ENCODE data around the gene AOAH.
"Not testable (repeated sequence)": the region's sequence is repeated elsewhere in the genome, so short reads cannot be mapped to it uniquely, and the experiment has no call there.

AOAH gene

DNA sequence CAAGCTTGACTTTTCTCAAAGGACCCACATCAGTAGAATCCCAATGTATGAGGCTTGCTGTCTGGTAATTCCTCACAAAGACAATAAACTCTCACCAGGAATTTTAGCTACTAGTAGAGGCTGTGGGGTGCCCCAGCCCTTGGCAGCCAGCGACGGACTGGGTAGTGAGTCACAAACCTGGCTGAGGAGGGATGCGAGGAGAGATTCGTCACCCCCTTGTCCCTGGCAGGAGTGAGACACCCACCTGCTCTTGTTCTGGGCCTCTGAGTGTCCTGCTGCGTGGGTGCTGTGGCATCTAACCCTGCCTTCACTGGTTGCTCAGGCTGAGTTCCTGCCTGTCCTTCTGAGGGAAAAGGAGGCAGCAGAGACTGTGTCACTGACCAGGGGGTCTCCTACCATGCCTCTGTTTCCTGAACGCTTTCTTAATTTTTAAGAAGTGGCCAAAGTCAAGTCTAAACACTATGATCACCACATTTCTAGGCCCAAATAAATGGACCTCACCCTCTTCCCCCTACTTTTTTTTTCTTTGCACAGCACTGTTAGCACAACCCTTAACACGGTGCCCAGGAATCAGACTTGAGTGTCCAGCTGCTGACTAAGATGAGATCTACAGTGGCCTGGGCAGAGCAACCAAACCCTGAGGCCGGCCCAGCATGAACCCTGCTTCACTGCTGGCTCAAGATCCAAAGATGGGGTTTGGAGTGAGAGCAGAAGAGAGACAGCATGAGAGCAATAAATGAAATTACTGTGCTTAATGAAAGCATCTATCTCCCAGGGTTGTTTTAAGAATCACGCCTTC is 188.2 kb downstream of the AOAH start:
- no peak for DNase-seq

DNA sequence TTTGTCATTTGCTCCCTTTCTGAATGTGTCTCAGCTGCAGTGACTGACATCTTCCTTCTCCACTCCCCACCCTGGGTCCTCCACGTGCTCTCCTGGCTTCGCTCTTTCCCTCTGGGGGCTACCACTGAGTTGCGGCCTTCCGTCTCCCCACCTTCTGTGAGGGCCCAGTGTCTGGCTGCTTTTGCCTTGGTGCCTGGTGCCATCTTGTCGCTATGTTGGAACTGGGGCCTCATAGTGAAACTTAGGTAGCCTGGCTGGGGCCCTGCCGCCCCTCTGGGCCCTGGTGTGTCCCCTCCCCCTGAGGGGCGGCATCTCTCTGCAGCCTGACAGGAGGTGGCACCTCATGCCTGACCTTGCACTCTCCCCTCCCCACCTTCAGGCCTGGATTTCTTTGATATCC is 190.6 kb downstream of the AOAH start:
- no peak for DNase-seq

DNA sequence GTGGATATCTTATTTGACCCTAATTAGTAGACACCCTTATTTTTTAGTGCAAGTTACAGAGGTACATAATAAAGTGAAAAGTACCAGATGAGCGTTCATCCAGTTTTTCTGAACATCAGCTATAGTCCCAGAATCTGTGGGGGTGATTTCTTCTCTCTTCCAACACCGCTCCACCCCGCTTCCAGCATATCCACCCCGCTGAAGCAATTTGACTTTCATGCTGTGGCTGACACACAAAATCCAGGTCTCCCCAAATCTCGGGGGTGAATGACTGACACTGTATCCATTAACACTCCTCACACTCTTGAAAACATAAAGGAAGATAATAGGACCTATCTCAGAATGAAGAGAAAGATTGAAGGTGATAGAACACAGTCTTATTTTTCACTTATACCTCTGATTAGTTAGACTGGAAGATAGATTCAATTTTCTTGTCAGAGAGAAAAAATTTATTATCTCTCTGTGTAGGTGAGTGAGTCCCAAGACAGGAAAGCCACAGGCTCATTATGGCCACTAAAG is 191.3 kb downstream of the AOAH start:
- DNase-seq, result no peak

DNA sequence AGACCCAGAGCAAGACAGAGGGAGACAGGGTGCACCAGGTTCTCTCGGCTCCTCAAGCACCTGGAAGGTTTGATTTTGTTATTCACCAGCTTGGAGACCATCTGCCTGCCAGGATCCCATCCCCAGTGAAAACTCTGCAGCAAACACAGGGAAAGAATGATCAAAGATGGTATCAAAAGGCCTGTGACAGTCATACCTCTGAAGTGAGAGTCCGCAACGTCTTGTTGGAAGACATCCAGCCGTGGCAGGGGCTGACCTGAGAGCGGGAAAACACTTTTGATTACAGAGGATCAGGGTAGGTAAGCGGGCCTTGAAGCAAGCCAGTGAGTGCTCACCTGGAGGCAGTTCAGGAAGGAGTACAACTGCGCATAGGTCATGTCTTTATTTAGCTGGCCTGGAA is 192.3 kb downstream of the AOAH start:
- no peak for DNase-seq

DNA sequence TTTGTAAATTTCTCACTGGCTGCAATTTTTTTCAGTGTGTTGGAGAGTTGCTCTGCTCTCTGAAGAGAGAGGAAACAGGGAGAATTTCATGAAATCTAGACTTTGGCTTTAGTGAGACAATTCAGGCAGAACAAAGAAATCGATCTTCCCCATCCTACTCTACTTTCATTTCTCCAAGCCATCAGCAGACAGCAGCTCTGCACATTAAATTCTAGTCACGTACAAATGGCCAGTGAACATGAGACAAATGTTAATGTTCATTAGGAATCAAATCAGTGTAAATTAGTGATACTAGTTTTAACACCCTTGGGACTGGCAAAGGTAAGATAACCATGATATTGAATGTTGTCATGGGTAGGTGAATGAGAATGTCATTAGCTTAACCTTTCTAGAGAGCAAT is 193.8 kb downstream of the AOAH start:
- no peak for DNase-seq

DNA sequence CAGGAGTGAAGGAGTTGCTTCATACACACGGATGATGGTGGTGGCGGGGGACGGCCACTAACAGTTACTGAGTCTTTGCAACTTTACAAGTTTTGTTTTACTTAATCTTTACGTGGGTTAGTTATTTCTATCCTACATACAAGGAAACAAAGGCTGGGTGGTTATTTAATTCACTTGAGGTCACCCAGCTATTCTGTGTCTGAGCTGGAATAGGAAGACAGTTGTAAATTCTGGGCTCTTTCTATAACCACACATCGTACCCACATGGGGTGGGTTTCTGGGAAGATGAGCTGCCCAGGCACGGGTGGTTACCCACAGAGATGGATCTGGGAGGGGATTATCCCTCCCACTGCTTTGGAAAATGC is 196.8 kb downstream of the AOAH start:
- DNase-seq, result no peak

DNA sequence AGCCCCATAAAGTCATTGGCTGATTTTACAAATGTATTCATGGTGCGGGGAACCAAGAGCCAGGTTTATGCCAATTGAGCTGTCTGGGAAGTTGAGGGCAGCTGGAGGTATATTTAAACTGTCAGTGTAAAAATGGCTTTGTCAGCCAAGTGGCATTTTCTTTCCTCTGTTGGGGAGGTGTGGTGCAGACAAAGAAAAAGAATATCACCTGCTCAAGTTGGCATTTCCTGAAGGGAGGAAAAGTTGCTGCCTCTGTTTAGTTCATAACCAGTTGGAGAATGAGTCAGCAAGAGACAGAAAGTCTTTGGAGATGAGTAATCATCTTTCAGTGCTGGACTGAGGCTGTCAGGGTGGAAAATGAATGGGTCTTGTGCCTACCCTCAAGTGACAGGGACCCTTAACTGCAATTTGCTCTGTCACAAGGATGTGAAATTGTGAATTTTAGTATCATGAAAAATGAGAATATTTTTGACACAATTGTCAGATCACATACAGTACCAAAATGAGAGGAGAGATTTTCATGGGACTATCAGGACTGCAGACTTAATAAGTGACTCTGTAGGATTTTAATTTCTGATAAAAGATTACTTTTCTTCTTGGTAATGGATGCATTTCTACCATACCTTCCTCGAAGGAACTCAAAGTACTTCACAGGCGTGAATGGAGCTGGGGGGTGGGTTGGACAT is 197.3 kb downstream of the AOAH start:
- no peak for DNase-seq

DNA sequence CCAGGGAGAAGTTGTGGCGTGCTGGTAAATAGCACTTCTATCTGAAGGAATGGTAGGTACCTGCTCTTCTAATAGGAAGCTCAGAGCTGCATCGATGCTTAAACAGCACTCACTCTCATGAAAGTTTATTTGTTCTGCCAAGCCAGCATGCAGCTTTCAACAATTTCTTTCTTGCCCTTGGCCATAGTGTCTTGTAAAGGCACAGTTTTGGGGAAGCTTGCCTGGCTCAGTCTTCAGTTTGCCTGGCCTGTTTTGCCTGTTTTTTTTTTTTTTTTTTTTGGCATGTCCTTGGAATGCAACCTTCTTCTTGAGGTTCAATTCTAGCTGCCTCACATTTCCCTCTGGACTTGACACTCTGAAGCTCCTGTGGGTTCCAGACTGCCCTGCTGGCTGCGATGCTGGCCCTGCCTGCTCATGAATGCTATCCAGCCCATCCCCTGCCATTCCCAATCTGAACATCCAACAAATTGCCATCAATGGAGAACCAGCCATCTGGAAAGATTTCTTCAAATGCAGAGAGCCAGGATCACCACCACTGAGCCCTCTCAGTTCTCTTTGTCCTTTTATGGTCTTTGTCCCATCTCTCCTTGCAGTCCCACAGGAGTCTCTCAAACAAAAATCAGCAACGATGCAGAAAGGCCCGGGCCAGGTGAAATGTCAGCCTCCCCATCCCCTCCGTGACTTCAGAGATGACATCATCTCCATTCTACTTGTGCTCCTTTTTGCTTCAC is 200.8 kb downstream of the AOAH start:
- no peak for DNase-seq

DNA sequence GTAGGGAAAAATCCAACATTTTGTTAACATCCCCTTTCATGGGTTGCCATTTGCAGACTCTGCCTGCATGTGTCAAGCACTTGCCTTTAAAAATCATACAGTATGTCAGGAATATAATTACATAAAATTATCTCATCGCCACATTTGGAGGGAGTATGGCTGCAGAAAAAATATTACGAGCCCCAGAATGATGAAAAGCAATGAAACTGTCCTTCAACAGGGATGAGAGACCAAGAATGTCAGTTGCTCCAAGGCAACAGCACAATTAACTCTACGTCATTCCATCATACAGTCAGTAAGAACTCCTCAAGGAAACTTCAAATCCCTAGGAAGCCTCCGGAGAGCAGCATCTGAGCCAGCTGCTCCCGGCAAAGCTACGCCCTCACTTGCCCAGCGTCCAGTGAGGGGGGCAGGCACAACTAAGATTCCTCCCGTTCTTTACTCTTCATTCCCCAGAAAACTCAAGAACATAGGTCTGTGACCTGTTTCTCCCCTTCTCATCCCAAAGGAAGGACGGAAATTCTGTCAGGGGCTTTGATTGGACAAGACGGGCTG is 201.8 kb downstream of the AOAH start:
- no peak for DNase-seq

DNA sequence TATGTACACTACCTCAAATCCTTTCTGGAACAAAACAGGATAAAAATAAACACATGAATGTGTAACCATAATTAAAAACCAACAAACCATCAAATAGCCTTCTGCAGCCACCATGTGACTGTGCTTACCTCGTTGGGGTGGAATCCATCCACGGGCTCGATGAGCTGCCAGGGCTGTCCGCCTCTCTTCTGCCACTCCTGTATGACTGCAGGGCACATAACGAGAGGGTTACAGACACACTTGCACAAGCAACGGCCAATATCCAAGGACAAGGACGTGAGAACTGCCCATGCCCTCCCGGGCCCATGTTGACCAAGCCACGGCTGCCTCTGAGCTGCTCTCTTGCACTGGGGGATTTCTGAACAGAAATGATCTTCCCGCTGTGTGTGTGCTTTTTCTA is 202.4 kb downstream of the AOAH start:
- DNase-seq, result no peak

DNA sequence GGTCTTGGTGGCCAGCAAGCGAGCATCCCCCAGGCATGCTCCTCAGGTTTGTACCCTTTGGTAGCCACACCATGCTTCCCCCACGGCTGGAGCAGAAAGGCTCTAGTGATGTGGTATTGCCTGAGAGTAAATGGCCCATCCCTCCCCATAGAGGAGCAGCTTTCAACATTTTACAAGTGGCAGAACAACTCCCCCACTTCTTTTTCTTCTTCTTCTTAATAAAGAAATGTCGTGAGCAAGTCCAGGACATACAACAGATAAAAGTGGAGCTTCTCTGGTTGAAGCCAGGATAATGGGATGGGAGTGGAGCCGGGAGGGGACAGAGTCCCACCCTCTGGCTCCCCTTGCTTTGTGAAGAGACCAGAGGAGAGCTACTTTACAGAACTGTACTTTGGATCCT is 203.2 kb downstream of the AOAH start:
- no peak for DNase-seq

DNA sequence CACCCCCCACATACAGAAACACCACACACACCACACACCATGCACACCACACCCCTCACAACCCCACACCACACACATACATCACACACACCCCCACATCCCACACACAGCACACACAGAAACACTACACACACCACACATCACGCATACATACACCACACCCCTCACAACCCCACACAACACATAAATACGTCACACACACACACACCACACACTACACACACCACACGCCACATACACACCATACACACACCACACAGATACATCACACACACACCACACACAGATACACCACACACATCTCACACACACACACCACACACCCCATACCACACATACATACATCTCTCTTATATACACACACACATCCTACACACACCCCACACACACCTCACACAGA is 208.4 kb downstream of the AOAH start:
- no peak for DNase-seq

DNA sequence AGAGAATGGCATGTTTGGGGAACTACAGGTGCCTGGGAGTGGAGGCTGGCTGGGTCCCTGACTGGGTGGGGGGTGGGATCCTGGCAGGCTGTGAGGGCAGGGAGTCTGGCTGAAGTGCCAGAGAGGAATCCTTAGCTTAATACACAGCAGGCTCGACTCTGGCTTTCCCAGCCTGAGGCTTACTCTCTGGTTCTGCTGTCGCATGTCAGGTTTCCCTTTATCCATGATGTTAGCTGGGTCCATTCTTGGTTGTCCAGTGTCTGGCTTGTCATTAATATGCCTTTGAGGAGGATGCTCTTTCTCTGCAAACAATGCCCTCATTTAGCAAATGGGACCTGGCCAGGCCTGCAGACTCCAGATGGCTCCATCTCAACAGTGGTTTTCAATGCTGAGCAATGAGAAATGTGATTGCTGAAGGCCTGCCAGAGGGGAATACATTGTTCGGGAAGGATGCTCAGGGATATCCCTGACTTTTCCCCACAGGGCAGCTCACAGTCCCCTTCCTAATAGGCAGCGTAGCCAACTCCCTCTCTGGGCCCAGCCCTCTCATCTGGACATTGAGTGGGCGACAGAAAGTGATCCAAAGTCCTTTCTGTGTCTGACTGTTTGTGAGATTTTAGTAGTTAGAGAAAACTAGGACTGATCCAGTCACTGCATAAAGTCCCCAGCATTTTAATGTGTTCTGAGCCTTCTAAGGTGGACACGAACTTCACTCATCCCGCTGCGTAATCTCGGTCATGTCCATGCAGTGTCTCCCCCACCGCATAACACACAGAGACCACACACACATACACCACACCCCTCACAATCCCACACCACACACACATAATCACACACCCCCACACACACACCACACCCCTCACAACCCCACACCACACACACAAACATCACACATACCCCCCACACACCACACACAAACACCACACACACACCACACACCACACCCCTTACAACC is 209.7 kb downstream of the AOAH start:
- DNase-seq, result no peak

DNA sequence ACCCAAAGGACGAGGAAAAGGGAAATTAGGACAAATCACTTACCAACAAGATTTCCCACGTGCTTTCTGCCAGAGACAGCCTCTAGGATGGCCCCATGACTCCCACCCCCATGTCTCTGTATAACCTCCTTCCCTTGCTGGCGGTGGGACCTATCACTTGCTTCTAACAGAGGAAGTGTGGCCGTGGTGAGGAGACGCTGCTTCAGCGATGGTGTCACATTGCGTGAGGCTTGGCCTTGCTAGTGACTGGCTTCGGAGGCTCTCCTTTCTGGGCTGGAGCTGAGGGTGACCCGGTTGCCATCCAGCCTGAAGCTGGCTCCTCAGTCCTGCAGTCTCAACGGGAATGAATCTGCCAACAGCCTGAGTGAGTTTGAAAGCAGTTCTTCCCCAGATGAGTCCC is 210.9 kb downstream of the AOAH start:
- no peak for DNase-seq

DNA sequence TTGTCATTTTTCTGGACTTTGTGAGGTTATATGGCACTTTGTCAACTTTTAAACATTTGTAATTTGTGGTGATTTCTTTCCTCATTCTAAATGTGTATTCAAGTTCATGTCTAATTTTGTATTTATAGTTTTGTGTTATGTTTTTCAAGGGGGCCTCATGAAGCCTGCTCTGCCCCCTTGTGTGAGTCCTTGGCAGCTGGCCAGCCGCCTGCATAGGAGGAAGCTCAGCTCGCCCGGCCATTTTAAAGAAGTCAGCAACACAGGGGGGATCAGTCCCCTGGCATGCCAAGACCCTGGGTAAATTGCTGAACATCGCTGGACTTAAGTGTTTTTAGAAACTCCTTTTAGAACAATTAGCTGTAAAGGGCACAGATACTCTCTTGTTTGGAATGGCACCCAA is 211.7 kb downstream of the AOAH start:
- no peak for DNase-seq

DNA sequence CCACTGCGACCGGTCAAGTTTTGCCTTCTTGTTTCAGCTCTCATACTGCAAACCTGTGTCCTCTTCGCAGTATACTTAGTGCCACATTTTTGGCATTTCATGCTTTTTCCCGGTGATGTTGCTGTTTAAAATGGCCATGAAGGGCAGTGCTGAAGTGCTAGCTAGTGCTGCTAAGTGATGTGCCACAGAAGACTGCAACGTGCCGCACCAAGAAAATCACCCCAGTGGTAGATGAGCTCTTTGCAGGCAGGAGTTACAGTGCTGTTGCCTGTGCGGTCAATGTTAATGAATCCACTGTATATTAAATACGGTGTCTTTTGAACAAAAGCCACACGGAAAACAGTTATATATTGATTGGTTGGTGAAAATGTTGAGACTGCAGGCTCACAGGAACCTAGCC is 214.3 kb downstream of the AOAH start:
- DNase-seq, result no peak

DNA sequence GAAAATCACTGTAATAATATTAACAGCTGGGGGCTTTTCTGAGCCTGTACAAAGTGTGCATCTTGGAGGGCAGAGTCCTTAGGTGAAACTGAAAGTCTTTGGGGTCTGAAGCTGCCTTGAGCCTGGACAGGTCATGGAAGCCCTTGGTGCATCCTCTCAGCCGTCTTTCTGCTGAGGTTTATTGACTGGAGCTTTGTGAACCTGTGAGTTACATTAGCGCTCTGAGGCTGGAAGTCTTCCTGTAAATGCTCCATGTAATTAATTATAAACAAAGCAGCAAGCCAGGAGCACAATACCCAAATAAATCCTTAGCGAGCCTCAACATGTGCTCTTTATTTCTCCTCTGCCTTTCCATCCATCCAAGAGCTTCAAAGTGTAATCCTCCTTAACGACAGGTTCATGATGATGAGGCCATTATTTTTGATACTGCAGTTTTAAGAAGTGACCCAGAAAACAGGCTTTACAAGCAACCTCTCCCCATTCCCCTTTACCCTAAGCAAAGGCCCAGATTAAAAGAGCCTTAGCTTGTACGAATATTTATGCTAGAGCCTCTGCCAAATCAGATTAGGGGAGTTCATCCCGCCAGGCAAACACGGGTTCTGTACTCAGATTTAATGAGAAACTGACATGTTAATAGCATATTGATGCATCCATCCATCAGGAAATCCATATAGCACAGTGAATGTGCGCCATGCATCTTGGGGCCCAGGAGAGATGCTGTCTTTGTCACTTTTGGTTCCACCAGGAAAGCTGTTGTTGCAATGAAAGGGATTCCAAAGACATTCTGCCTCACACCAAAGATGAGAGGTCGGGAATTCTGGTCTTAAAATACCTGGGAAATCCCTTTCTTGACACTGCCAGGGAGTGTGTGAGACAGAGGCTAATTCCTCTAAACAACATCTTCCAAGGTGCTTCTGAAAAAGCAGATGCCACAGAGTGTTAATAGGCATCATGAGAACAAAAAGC is 216.5 kb downstream of the AOAH start:
- no peak for DNase-seq

DNA sequence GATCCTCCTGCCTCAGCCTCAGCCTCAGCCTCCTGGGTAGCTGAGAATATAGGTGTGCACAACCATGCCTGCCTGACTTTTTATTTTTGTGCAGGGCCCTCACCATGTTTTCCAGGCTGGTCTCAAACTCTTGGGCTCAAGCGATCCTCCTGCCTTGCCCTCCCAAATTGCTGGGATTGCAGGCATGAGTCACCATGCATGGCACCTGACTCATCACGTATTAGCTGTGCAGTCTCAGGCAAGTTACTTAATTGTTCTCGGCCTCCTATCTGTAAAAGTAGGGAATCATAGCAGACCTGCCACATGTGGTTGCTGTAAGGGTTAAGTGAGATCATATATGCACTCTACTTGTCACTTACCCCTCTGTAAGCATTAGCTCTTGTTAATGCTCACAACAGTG is 217.5 kb downstream of the AOAH start:
- no peak for DNase-seq

DNA sequence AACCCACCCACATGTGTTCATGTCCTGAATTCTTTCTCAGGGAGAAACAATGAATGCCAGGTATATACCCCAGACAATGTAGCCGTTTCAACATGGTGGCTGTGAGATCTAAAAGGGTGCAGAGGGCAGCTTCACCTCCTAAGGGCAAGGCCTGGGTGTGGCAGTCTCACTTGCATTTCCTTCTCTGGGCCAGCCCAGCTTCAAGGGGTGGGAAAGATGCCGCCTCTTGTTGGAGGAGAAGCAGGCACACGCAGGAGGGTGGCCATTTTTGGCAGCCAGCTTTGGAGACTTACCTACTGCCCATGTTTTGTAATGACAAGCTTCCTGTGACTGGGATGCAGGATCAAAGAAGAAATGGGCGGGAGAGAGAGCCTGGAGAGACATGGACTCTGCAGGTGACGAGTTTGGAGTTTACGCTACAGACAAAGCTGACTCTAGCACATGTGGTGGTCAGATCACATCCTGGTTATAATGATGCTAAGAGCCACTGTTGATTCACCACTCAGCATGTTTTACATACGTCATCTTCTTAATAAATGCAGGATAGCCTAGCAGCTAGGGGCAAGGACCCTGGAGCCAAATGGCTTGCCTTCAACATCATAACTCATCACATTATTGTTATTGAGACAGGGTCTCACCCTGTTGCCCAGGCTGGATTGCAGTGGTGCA is 218.0 kb downstream of the AOAH start:
- no peak for DNase-seq

DNA sequence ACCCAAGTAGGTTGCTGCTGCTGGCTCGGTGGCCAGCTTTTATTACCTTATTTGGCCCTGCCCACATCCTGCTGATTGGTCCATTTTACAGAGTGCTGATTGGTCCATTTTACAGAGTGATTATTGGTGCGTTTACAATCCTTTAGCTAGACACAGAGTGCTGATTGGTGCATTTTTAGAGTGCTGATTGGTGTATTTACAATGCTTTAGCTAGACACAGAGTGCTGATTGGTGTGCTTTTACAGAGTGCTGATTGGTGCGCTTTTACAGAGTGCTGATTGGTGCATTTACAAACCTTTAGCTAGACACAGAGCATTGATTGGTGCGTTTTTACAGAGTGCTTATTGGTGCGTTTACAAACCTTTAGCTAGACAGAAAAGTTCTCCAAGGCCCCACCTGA is 219.7 kb downstream of the AOAH start:
- not testable (repeated sequence) for DNase-seq

DNA sequence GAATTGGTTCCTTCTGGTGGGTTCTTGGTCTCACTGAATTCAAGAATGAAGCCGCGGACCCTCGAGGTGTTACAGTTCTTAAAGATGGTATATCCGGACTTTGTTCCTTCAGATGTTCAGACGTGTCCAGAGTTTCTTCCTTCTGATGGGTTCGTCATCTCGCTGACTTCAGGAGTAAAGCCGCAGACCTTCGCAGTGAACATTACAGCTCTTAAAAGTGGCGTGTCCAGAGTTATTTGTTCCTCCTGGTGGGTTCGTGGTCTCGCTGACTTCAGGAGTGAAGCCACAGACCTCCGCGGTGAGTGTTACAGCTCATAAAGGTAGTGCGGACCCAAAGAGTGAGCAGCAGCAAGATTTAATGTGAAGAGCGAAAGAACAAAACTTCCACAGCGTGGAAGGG is 220.1 kb downstream of the AOAH start:
- DNase-seq, result not testable (repeated sequence)
